NCI-H1105 (cell line): Measurements from ENCODE around the gene LRRC46.

Experiments
- DNase-seq: peaks from one replicate; lab custom pipeline; 2025; lab: John Stamatoyannopoulos, UW

LRRC46 gene

GRCh38 chr17:47831934-47832327 is 461 bp downstream of the LRRC46 start:
- no peak for DNase-seq

- no peak for DNase-seq
Observed at GRCh38 chr17:47834756-47835155, 3.3 kb downstream of the LRRC46 start.

GRCh38 chr17:47836601-47837000 is 5.1 kb downstream of the LRRC46 start:
- no peak for DNase-seq

- no peak for DNase-seq
Observed at GRCh38 chr17:47837401-47838039, 6.0 kb downstream of the LRRC46 start.

GRCh38 chr17:47838636-47839035 is 7.2 kb downstream of the LRRC46 start:
- DNase-seq: no peak

GRCh38 chr17:47839071-47839470 is 7.6 kb downstream of the LRRC46 start:
- no peak for DNase-seq

GRCh38 chr17:47840001-47840741 is 8.7 kb downstream of the LRRC46 start:
- DNase-seq: no peak

GRCh38 chr17:47840742-47841487 is 9.4 kb downstream of the LRRC46 start, which contains the start of gene SCRN2:
TSS of gene SCRN2 (minus strand) at chr17:47841273. CDS start at chr17:47840843, 430 bp downstream.
- peak; percentile 82 for DNase-seq

GRCh38 chr17:47841488-47842291 is 10.2 kb downstream of the LRRC46 start:
- DNase-seq: no peak

- peak; percentile 17 for DNase-seq
Observed at GRCh38 chr17:47843391-47843730, 11.9 kb downstream of the LRRC46 start.

GRCh38 chr17:47844227-47844626 is 12.8 kb downstream of the LRRC46 start:
- no peak for DNase-seq

GRCh38 chr17:47844814-47845715 is 13.6 kb downstream of the LRRC46 start:
- DNase-seq: no peak

GRCh38 chr17:47845716-47846075 is 14.2 kb downstream of the LRRC46 start:
- no peak for DNase-seq

- no peak for DNase-seq
Observed at GRCh38 chr17:47846716-47847340, 15.4 kb downstream of the LRRC46 start.

GRCh38 chr17:47847341-47848197 is 16.1 kb downstream of the LRRC46 start:
- DNase-seq: no peak

- DNase-seq: no peak
Observed at GRCh38 chr17:47848198-47848513, 16.7 kb downstream of the LRRC46 start.

GRCh38 chr17:47850373-47850691 is 18.9 kb downstream of the LRRC46 start:
- DNase-seq: no peak

- peak; percentile 71 for DNase-seq
Observed at GRCh38 chr17:47850692-47851573, 19.5 kb downstream of the LRRC46 start, which contains the start of gene SP6. TSS of gene SP6 (minus strand) at chr17:47851163. CDS start at chr17:47848429, 2,734 bp downstream.

GRCh38 chr17:47851764-47852112 is 20.3 kb downstream of the LRRC46 start:
- DNase-seq: no peak
